OCI-LY1 (cell line): ENCODE measurements around the gene NIPAL1.

ENCODE experiments used
- H2AFZ ChIP-seq: fragments of 200-600 bp; sonication (generic), shearing (Covaris generic); 2 replicates; pipeline ENCODE4 v1.6.0; 2014; ENCODE audit warnings: antibody characterized with exemption, mild to moderate bottlenecking, low read length
- H3F3A ChIP-seq: fragments of 200-600 bp; sonication (generic), shearing (Covaris generic); 2 replicates; pipeline ENCODE4 v1.6.0; 2014; ENCODE audit warnings: mild to moderate bottlenecking, antibody characterized with exemption, low read length, moderate library complexity; ENCODE audit not compliant: insufficient read depth
- H3K27ac ChIP-seq: fragments of 200-600 bp; sonication (generic); 2 replicates; pipeline ENCODE4 v1.5.1; 2014; ENCODE audit warnings: low read length, mixed run types, mild to moderate bottlenecking, low read depth; ENCODE audit not compliant: poor library complexity, severe bottlenecking
- H3K27me3 ChIP-seq: fragments of 200-600 bp; sonication (generic); 2 replicates; pipeline ENCODE4 v1.6.0; 2014; ENCODE audit warnings: antibody characterized with exemption, mild to moderate bottlenecking, low read length, moderate library complexity; ENCODE audit not compliant: insufficient read depth
- H3K36me3 ChIP-seq: fragments of 200-600 bp; sonication (generic); 2 replicates; pipeline ENCODE4 v1.6.1; 2014; ENCODE audit warnings: mild to moderate bottlenecking, antibody characterized with exemption, low read length, moderate library complexity, mixed read lengths; ENCODE audit not compliant: insufficient read depth
- H3K4me1 ChIP-seq: fragments of 200-600 bp; sonication (generic); 2 replicates; pipeline ENCODE4 v1.5.1; 2014; ENCODE audit warnings: mild to moderate bottlenecking, low read length, moderate library complexity; ENCODE audit not compliant: insufficient read depth, severe bottlenecking
- H3K4me2 ChIP-seq: fragments of 200-600 bp; sonication (generic), shearing (Covaris generic); 2 replicates; pipeline ENCODE4 v1.6.1; 2014; ENCODE audit warnings: low read length
- H3K4me3 ChIP-seq: fragments of 200-600 bp; sonication (generic); 2 replicates; pipeline ENCODE4 v1.5.1; 2014; ENCODE audit warnings: low read length, low read depth, mild to moderate bottlenecking, mixed read lengths; ENCODE audit not compliant: poor library complexity, severe bottlenecking
- H3K79me2 ChIP-seq: fragments of 200-600 bp; shearing (Covaris generic); 2 replicates; pipeline ENCODE4 v1.6.1; 2016; ENCODE audit warnings: mixed run types, low read length, mixed read lengths; ENCODE audit not compliant: insufficient read depth
- H3K9ac ChIP-seq: fragments of 200-600 bp; sonication (generic), shearing (Covaris generic); 2 replicates; pipeline ENCODE4 v1.6.1; 2014; ENCODE audit warnings: mild to moderate bottlenecking, low read length, mixed read lengths
- H3K9me2 ChIP-seq: fragments of 200-600 bp; sonication (generic), shearing (Covaris generic); 2 replicates; pipeline ENCODE4 v1.6.1; 2014; ENCODE audit warnings: low read depth, mild to moderate bottlenecking, low read length, mixed read lengths
- H3K9me3 ChIP-seq: fragments of 200-600 bp; shearing (Covaris generic); 2 replicates; pipeline ENCODE4 v1.6.1; 2014; ENCODE audit warnings: low read length, mixed read lengths
- H4K20me1 ChIP-seq: fragments of 200-600 bp; sonication (generic), shearing (Covaris generic); 2 replicates; pipeline ENCODE4 v1.6.0; 2016; ENCODE audit warnings: mild to moderate bottlenecking, low read length; ENCODE audit not compliant: insufficient read depth
- CTCF ChIP-seq: fragments of 200-600 bp; sonication (generic), shearing (Covaris generic); IDR thresholded peaks from 2 replicates; pipeline ENCODE4 v1.5.1; 2017; ENCODE audit warnings: mild to moderate bottlenecking, antibody characterized with exemption, low read length, moderate library complexity, mixed read lengths
- EZH2 ChIP-seq: fragments of 200-600 bp; sonication (generic), shearing (Covaris generic); IDR thresholded peaks from 2 replicates; pipeline ENCODE4 v1.8.0; 2017; ENCODE audit warnings: borderline replicate concordance, mixed run types, mild to moderate bottlenecking, antibody characterized with exemption, low read length, moderate library complexity, mixed read lengths

Gene NIPAL1

GRCh38 chr4:48064349-48064748 is 47.8 kb downstream of the NIPAL1 start:
- Histone ChIP-seq H3K4me3 (no peak overlapping the region), H3K36me3 (no peaks in the 10 kb centered on the region), H4K20me1 (no peaks in the 10 kb centered on the region), H3K9ac (no peak overlapping the region), H3K4me1 (no peaks in the 10 kb centered on the region), H2AFZ (no peak overlapping the region), H3K9me3 (no peaks in the 10 kb centered on the region), H3K79me2 (no peaks in the 10 kb centered on the region), H3K27me3 (no peaks in the 10 kb centered on the region), H3K4me2 (no peak overlapping the region), H3K9me2 (no peaks in the 10 kb centered on the region), H3F3A (no peaks in the 10 kb centered on the region), H3K27ac (no peak overlapping the region)
- TF ChIP-seq CTCF (no peak), EZH2 (no peak)

- Histone ChIP-seq H3K9ac (no peak overlapping the region), H3K79me2 (no peaks in the 10 kb centered on the region), H4K20me1 (no peaks in the 10 kb centered on the region), H3K36me3 (no peaks in the 10 kb centered on the region), H3K27me3 (no peaks in the 10 kb centered on the region), H3K4me3 (no peak overlapping the region), H3K9me3 (no peaks in the 10 kb centered on the region), H2AFZ (no peak overlapping the region), H3K9me2 (no peaks in the 10 kb centered on the region), H3K4me2 (no peak overlapping the region), H3K4me1 (no peaks in the 10 kb centered on the region), H3F3A (no peaks in the 10 kb centered on the region), H3K27ac (no peak overlapping the region)
- TF ChIP-seq EZH2 (no peak), CTCF (no peak)
These were observed 49.0 kb downstream of the NIPAL1 start for GRCh38 chr4:48065587-48066052.

GRCh38 chr4:48067536-48067935 is 51.0 kb downstream of the NIPAL1 start:
- H3K36me3 ChIP-seq, result no peaks in the 10 kb centered on the region

More at GRCh38 chr4:48067536-48067935, 51.0 kb downstream of the NIPAL1 start:
- no peaks in the 10 kb centered on the region for H3F3A ChIP-seq
- no peak overlapping the region for H2AFZ ChIP-seq
- no peaks in the 10 kb centered on the region for H3K9me2 ChIP-seq
- H3K27ac ChIP-seq, result no peak overlapping the region
- no peak overlapping the region for H3K4me2 ChIP-seq
- H3K9me3 ChIP-seq, result no peaks in the 10 kb centered on the region
- H3K27me3 ChIP-seq, result no peaks in the 10 kb centered on the region
- H3K4me3 ChIP-seq, result no peak overlapping the region
- H4K20me1 ChIP-seq, result no peaks in the 10 kb centered on the region
- H3K9ac ChIP-seq, result no peak overlapping the region
- TF ChIP-seq CTCF (no peak), EZH2 (no peak)
- H3K79me2 ChIP-seq, result no peaks in the 10 kb centered on the region
- no peaks in the 10 kb centered on the region for H3K4me1 ChIP-seq
